HUDEP-2 (cell line): ENCODE measurements around the gene S100A5.
"Not testable (repeated sequence)": the region's sequence is repeated elsewhere in the genome, so short reads cannot be mapped to it uniquely, and the experiment has no call there.

Experiments
- DNase-seq, 76 experiments: peaks; one replicate each; lab custom pipeline; 2025; ENCODE audit not compliant: unreplicated experiment in 76 of 76; lab: John Stamatoyannopoulos, UW

The S100A5 gene

GRCh38 chr1:153567621-153568366 is 27.1 kb upstream of the S100A5 start:
- DNase-seq, result no peak

- peak in 75 of 76 experiments; percentile 43 to 98 (median 94) for DNase-seq
These were observed 26.0 kb upstream of the S100A5 start for GRCh38 chr1:153566414-153567371.

GRCh38 chr1:153565529-153566374 is 25.0 kb upstream of the S100A5 start, which contains the start of gene S100A2:
S100A2 (minus strand) TSS chr1:153565844; CDS start chr1:153563877, 1,967 bp downstream.
- peak in 14 of 76 experiments; percentile 18 to 48 (median 30) for DNase-seq

GRCh38 chr1:153563991-153564390 is 23.3 kb upstream of the S100A5 start:
- no peak for DNase-seq

GRCh38 chr1:153563483-153563901 is 22.8 kb upstream of the S100A5 start:
- no peak for DNase-seq

- not testable (repeated sequence) for DNase-seq
These were observed 21.3 kb upstream of the S100A5 start for GRCh38 chr1:153562021-153562420.

GRCh38 chr1:153561466-153561985 is 20.8 kb upstream of the S100A5 start:
- no peak for DNase-seq

GRCh38 chr1:153560771-153561465 is 20.2 kb upstream of the S100A5 start:
- no peak for DNase-seq

- DNase-seq, result no peak
These were observed 19.5 kb upstream of the S100A5 start for GRCh38 chr1:153560241-153560640.

- DNase-seq, result no peak
These were observed 17.1 kb upstream of the S100A5 start for GRCh38 chr1:153557877-153558276.

GRCh38 chr1:153556348-153556747 is 15.6 kb upstream of the S100A5 start:
- no peak for DNase-seq

GRCh38 chr1:153553830-153554541 is 13.3 kb upstream of the S100A5 start:
- peak in 1 of 76 experiments; percentile 3 for DNase-seq

- DNase-seq, result peak in 2 of 76 experiments; percentile 12 to 36
These were observed 12.4 kb upstream of the S100A5 start for GRCh38 chr1:153553096-153553495.

- DNase-seq, result no peak
These were observed 11.6 kb upstream of the S100A5 start for GRCh38 chr1:153552335-153552734.

GRCh38 chr1:153550827-153551500 is 10.2 kb upstream of the S100A5 start:
- no peak for DNase-seq

GRCh38 chr1:153550398-153550758 is 9.6 kb upstream of the S100A5 start:
- no peak for DNase-seq

- no peak for DNase-seq
These were observed 9.1 kb upstream of the S100A5 start for GRCh38 chr1:153549741-153550397.
